Prostate gland (tissue), 2 donors: ENCODE data around the gene SFXN4. TPM values are rescaled to one million over a fixed set of nuclear protein-coding genes. Genes with fewer than 3 reads are reported as not detected.
"Not testable (repeated sequence)": the region's sequence is repeated elsewhere in the genome, so short reads cannot be mapped to it uniquely, and the experiment has no call there.

Experiments used
- DNase-seq: peaks from one replicate; pipeline ENCODE4 v3.0.0-alpha.2; 2019; ENCODE audit warnings: low spot score
- H3K27ac ChIP-seq, 2 donors: fragments of 200-600 bp; sonication (generic); 2 replicates each; pipeline ENCODE4 v1.5.1; 2017 to 2019
- H3K27me3 ChIP-seq: fragments of 200-600 bp; sonication (generic); replicated peaks from 2 replicates; pipeline ENCODE4 v1.5.1; 2019; ENCODE audit not compliant: insufficient read depth
- H3K36me3 ChIP-seq, 2 donors: fragments of 200-600 bp; sonication (generic); 1 replicate in 1 of 2; 2 replicates in 1 of 2; pipeline versions ENCODE4 v1.5.1 to v1.8.1; 2017 to 2019
- H3K4me1 ChIP-seq: fragments of 200-600 bp; sonication (generic); replicated peaks from 2 replicates; pipeline ENCODE4 v1.5.1; 2019
- H3K4me3 ChIP-seq, 2 donors: fragments of 200-600 bp; sonication (generic); 2 replicates each; pipeline ENCODE4 v1.5.1; 2017 to 2019
- H3K9me3 ChIP-seq: fragments of 200-600 bp; sonication (generic); 2 replicates; pipeline ENCODE4 v1.5.1; 2017
- CTCF ChIP-seq, 4 experiments: fragments of 200-600 bp in 2 of 4; fragments of 450-650 bp in 2 of 4; sonication (generic) in 2 of 4; IDR thresholded peaks; 1 replicate in 3 of 4; 2 replicates in 1 of 4; pipeline ENCODE4 v1.5.1; 2016 to 2019; ENCODE audit warnings: antibody characterized with exemption in 4 of 4, mild to moderate bottlenecking in 2 of 4, moderate library complexity in 2 of 4
- POLR2A ChIP-seq: fragments of 450-650 bp; IDR thresholded peaks from one replicate; pipeline ENCODE4 v1.6.1; 2016; ENCODE audit warnings: antibody characterized with exemption, mild to moderate bottlenecking
- POLR2AphosphoS5 ChIP-seq: sonication (generic); formaldehyde crosslinking; IDR thresholded peaks from one replicate; pipeline ENCODE4 v1.6.1; 2017; ENCODE audit warnings: antibody characterized with exemption
- WGBS: methylation state at CpG from one replicate; pipeline ENCODE4 v1.1.5; 2018; 5-methylcytosine and 5-hydroxymethylcytosine counted together
- intact Hi-C: fragments of 100-400 bp; cut with DNase I; formaldehyde crosslinking; loops from one replicate; pipeline ENCODE4 v1.14.2; 2022
- small RNA-seq, 2 donors: library from RNA; depleted of rRNA; stranded (forward); fragments of <200 nt; gene quantifications; one replicate each; pipeline ENCODE3, GENCODE V24; 2016
- total RNA-seq, 2 donors: library from RNA; depleted of rRNA; stranded (reverse); fragments of >200 nt; gene quantifications; one replicate each; pipeline ENCODE4 v1.1.0, GENCODE V29; 2016

The SFXN4 gene
- total RNA-seq, 2 donors from 2014 or later = 19.7 to 22.7 TPM

- H3K4me1 ChIP-seq = no peaks in the 10 kb centered on the region
- no peaks in the 10 kb centered on the region for H3K9me3 ChIP-seq
- H3K4me3 ChIP-seq = no peak overlapping the region
- H3K36me3 ChIP-seq = no peaks in the 10 kb centered on the region
- H3K27ac ChIP-seq = no peak overlapping the region
- no peaks in the 10 kb centered on the region for H3K27me3 ChIP-seq
- 96% methylated on average over 3 of the region's 3 CpGs for WGBS
- intact Hi-C loops = no loop called here
- DNase-seq = no peak
- no peak for TF ChIP-seq CTCF (IDR thresholded peaks at IDR 0.05)
- no peak for TF ChIP-seq POLR2AphosphoS5
- no peak for TF ChIP-seq POLR2A
These were observed 66.9 kb downstream of the SFXN4 start for GRCh38 chr10:119098576-119098975.

GRCh38 chr10:119096641-119097415 lies 68.7 kb downstream of the SFXN4 start:
- intact Hi-C loops, H3K4me3 ChIP-seq, H3K9me3 ChIP-seq, DNase-seq, H3K4me1 ChIP-seq, H3K36me3 ChIP-seq, H3K27ac ChIP-seq, H3K27me3 ChIP-seq: not testable (repeated sequence)
- 97% methylated on average over 12 of the region's 12 CpGs for WGBS

GRCh38 chr10:119095640-119096039 lies 69.9 kb downstream of the SFXN4 start:
- Histone ChIP-seq H3K4me1 (no peaks in the 10 kb centered on the region), H3K27ac (no peak overlapping the region), H3K36me3 (no peaks in the 10 kb centered on the region), H3K4me3 (no peak overlapping the region), H3K9me3 (no peaks in the 10 kb centered on the region), H3K27me3 (no peaks in the 10 kb centered on the region)
- intact Hi-C loops = no loop called here
- TF ChIP-seq POLR2A = no peak
- no peak for TF ChIP-seq CTCF (IDR thresholded peaks at IDR 0.05)
- no peak for TF ChIP-seq POLR2AphosphoS5
- 64% methylated on average over 4 of the region's 4 CpGs for WGBS
- no peak for DNase-seq

- Histone ChIP-seq H3K9me3 (no peaks in the 10 kb centered on the region), H3K4me1 (no peaks in the 10 kb centered on the region), H3K27ac (no peak overlapping the region), H3K4me3 (no peak overlapping the region), H3K27me3 (no peaks in the 10 kb centered on the region), H3K36me3 (no peaks in the 10 kb centered on the region)
- intact Hi-C loops = no loop called here
- no peak for DNase-seq
- WGBS = 62% methylated on average over 5 of the region's 5 CpGs
- TF ChIP-seq CTCF (IDR thresholded peaks at IDR 0.05) = no peak
These were observed 74.5 kb downstream of the SFXN4 start for GRCh38 chr10:119090968-119091367.

Small RNA genes lying within 50 kb of the gene (small RNA-seq; reads per million reads assigned to genes)
- 0 to 0.09 reads per million in 2 donors for gene AL355598.1
- 0 reads per million in 2 donors for gene RN7SL749P

Other genes starting within 250 kb of the SFXN4 start
- 1 to 10 TPM; 4.3 to 5.9 TPM for gene NANOS1, start 136.0 kb downstream of the SFXN4 start, total RNA-seq
- 10 to 100 TPM; 77.1 to 88.0 TPM for gene EIF3A, start 84.9 kb downstream of the SFXN4 start, total RNA-seq
- gene DENND10, start 61.6 kb downstream of the SFXN4 start, total RNA-seq = 10 to 100 TPM; 31.2 to 42.4 TPM
- 100 to 1,000 TPM; 123 to 167 TPM for gene PRDX3, start 13.1 kb upstream of the SFXN4 start, total RNA-seq
- gene GRK5, start 41.9 kb upstream of the SFXN4 start, total RNA-seq = 10 to 100 TPM in 1 of 2 donors, 1 to 10 TPM in 1; 4.8 to 10.6 TPM